Esophagus muscularis mucosa (tissue), 4 donors: ENCODE results near the gene PSMA5. TPM values are rescaled to one million over a fixed set of nuclear protein-coding genes. Genes with fewer than 3 reads are reported as not detected.

ENCODE experiments used
- DNase-seq: peaks from one replicate; pipeline ENCODE4 v3.0.0-alpha.2; 2017; ENCODE audit errors: extremely low spot score
- H3K27ac ChIP-seq, 4 donors: fragments of 200-600 bp; sonication (generic); replicated peaks in 1 of 4; 1 replicate in 3 of 4; 2 replicates in 1 of 4; pipeline ENCODE4 v1.5.1; 2016 to 2019; ENCODE audit warnings: mild to moderate bottlenecking in 1 of 4
- H3K27me3 ChIP-seq, 4 donors: fragments of 200-600 bp; sonication (generic); one replicate each; pipeline versions ENCODE4 v1.5.1 to v1.6.0; 2016 to 2019
- H3K36me3 ChIP-seq, 4 donors: fragments of 200-600 bp; sonication (generic); one replicate each; pipeline ENCODE4 v1.5.1; 2016 to 2019
- H3K4me1 ChIP-seq, 4 donors: fragments of 200-600 bp; sonication (generic); one replicate each; pipeline ENCODE4 v1.5.1; 2016 to 2019
- H3K4me3 ChIP-seq, 4 donors: fragments of 200-600 bp; sonication (generic); 1 replicate in 2 of 4; 2 replicates in 2 of 4; pipeline ENCODE4 v1.5.1; 2016 to 2019; ENCODE audit warnings: mild to moderate bottlenecking in 4 of 4, moderate library complexity in 1 of 4
- H3K9me3 ChIP-seq, 4 donors: fragments of 200-600 bp; sonication (generic); 1 replicate in 3 of 4; 2 replicates in 1 of 4; pipeline ENCODE4 v1.5.1; 2016 to 2019
- CTCF ChIP-seq, 3 experiments: fragments of 200-600 bp in 2 of 3; fragments of 450-650 bp in 1 of 3; sonication (generic) in 2 of 3; IDR thresholded peaks; one replicate each; pipeline ENCODE4 v1.5.1; 2017 to 2019; ENCODE audit warnings: antibody characterized with exemption in 3 of 3, mild to moderate bottlenecking in 2 of 3, moderate library complexity in 1 of 3
- EP300 ChIP-seq: sonication (generic); formaldehyde crosslinking; IDR thresholded peaks from one replicate; pipeline ENCODE4 v1.6.1; 2017; ENCODE audit warnings: antibody characterized with exemption
- POLR2A ChIP-seq: fragments of 450-650 bp; IDR thresholded peaks from one replicate; pipeline ENCODE4 v1.6.1; 2017; ENCODE audit warnings: antibody characterized with exemption, moderate library complexity, mild to moderate bottlenecking, low read depth
- POLR2AphosphoS5 ChIP-seq, 2 donors: sonication (generic); formaldehyde crosslinking; IDR thresholded peaks; one replicate each; pipeline ENCODE4 v1.6.1; 2017; ENCODE audit warnings: antibody characterized with exemption in 2 of 2
- WGBS: methylation state at CpG from one replicate; pipeline ENCODE4 v1.1.5; 2018; 5-methylcytosine and 5-hydroxymethylcytosine counted together
- intact Hi-C: fragments of 100-400 bp; cut with DNase I; formaldehyde crosslinking; loops from one replicate; pipeline ENCODE4 v1.15.1; 2023
- total RNA-seq, 4 donors: library from RNA; depleted of rRNA; stranded (reverse); fragments of >200 nt; gene quantifications; one replicate each; pipeline versions ENCODE4 v1.1.0 to v1.2.1, GENCODE V29; 2016

The PSMA5 gene
- total RNA-seq, 4 donors from 2014 or later = 15.8 to 29.8 (median 27.4) TPM

GRCh38 chr1:109400035-109400655 lies 26.1 kb downstream of the PSMA5 start:
- Histone ChIP-seq H3K9me3 (no peaks in the 10 kb centered on the region), H3K27ac (no peak overlapping the region)

GRCh38 chr1:109399326-109399957 lies 26.8 kb downstream of the PSMA5 start:
- peak; percentile 66 to 78 (median 73) for TF ChIP-seq CTCF (IDR thresholded peaks at IDR 0.05)
- TF ChIP-seq POLR2A = no peak
- Histone ChIP-seq H3K9me3 (no peaks in the 10 kb centered on the region), H3K27me3 (no peaks in the 10 kb centered on the region), H3K27ac (peak overlapping the region in 3 of 4 donors; percentile 89 to 95 (median 91)), H3K4me3 (no peak overlapping the region), H3K4me1 (peaks cover 29 to 40% (median 36%) of the 10 kb centered on the region in 4 donors), H3K36me3 (peaks cover 5 to 37% (median 26%) of the 10 kb centered on the region in 4 donors)
- intact Hi-C loops = loop anchor here (2.0 kb wide), 1 partner anchor 123 kb away; no protein-coding TSS in a partner anchor
- no peak for DNase-seq
- 30% methylated on average over 2 of the region's 2 CpGs for WGBS

More at GRCh38 chr1:109400035-109400655, 26.1 kb downstream of the PSMA5 start:
- DNase-seq = no peak
- no peak for TF ChIP-seq EP300
- no peak for TF ChIP-seq POLR2AphosphoS5 (IDR thresholded peaks at IDR 0.05)
- no peak for TF ChIP-seq POLR2A
- no peak for TF ChIP-seq CTCF (IDR thresholded peaks at IDR 0.05)
- WGBS = 93% methylated on average over 3 of the region's 3 CpGs
- Histone ChIP-seq H3K4me3 (no peak overlapping the region), H3K36me3 (peaks cover 5 to 44% (median 30%) of the 10 kb centered on the region in 4 donors), H3K4me1 (peaks cover 28 to 33% (median 30%) of the 10 kb centered on the region in 4 donors), H3K27me3 (no peaks in the 10 kb centered on the region)
- intact Hi-C loops = loop anchor here (5.0 to 10.0 kb wide), 3 partner anchors 48 to 295 kb away; no protein-coding TSS in a partner anchor

- H3K27ac ChIP-seq = peak overlapping the region; percentile 82 to 95 (median 90)
Observed at GRCh38 chr1:109398343-109399225, 27.7 kb downstream of the PSMA5 start.

More at GRCh38 chr1:109398343-109399225, 27.7 kb downstream of the PSMA5 start:
- WGBS = 43% methylated on average over 16 of the region's 18 CpGs
- DNase-seq = no peak
- Histone ChIP-seq H3K4me3 (peak overlapping the region; percentile 67 to 92 (median 78)), H3K9me3 (no peaks in the 10 kb centered on the region), H3K36me3 (peaks cover 5 to 29% (median 20%) of the 10 kb centered on the region in 4 donors), H3K27me3 (no peaks in the 10 kb centered on the region), H3K4me1 (peaks cover 37 to 49% (median 45%) of the 10 kb centered on the region in 4 donors)
- intact Hi-C loops = loop anchor here (2.0 kb wide), 1 partner anchor 122 kb away; no protein-coding TSS in a partner anchor
- TF ChIP-seq CTCF (IDR thresholded peaks at IDR 0.05) = no peak
- TF ChIP-seq EP300 = no peak
- no peak for TF ChIP-seq POLR2AphosphoS5 (IDR thresholded peaks at IDR 0.05)
